ENCODE results near the gene ABCC2.

GRCh38 chr10:99748823-99749451 is 33.5 kb upstream of the ABCC2 start:
- no peak for TF ChIP-seq CTCF (IDR thresholded peaks at IDR 0.05)
- no peak for TF ChIP-seq POLR2A (IDR thresholded peaks at IDR 0.05)
